HG03520 (cell line): ENCODE measurements around the gene PEPD.

ENCODE experiments used
- ATAC-seq: cut with Tn5 transposase; IDR thresholded peaks from one replicate; pipeline ENCODE4 v1.9.1; 2021; ENCODE audit warnings: mild to moderate bottlenecking, moderate library complexity; ENCODE audit not compliant: unreplicated experiment

PEPD gene

GRCh38 chr19:33512580-33513137 lies 8.9 kb downstream of the PEPD start:
- ATAC-seq: no peak

DNA sequence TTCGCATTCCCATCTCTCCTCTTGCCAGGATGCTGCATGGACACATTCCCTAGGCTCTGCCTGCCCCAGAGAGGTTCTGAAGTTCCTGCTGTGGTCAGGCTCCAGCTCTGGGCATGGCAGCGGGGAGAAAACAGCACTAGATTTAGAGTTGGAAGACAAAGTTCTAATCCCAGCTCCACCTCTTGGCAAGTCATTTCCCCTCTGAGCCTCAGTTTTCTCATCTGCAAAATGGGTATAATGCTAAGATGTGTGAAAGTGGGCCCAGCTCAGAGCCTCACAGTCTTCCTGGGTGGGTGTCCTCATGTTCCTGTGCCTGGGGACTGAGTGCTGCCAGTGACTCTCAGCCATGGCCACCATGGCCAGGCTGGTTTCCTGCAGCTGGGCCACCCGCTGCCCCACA lies 9.6 kb downstream of the PEPD start:
- ATAC-seq: no peak

DNA sequence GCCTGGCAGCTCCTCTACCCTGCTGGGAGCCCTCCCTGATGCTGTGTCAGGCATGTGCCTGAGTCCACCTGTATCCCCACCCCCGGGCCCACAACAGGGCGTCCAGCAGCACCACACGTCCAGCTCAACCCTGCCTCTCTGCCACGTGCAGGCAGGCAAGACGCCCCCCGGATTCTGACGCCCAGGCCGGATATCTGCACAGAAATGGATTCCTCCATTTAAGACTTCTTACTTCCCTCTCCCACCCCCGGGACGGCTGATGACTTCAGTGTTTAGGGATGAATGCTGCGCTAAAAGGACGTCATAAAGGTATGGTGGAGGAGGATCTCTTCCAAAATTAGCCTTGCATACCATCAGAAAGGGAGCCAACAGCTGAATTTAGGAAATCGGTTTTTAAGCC lies 10.2 kb downstream of the PEPD start:
- ATAC-seq: no peak

DNA sequence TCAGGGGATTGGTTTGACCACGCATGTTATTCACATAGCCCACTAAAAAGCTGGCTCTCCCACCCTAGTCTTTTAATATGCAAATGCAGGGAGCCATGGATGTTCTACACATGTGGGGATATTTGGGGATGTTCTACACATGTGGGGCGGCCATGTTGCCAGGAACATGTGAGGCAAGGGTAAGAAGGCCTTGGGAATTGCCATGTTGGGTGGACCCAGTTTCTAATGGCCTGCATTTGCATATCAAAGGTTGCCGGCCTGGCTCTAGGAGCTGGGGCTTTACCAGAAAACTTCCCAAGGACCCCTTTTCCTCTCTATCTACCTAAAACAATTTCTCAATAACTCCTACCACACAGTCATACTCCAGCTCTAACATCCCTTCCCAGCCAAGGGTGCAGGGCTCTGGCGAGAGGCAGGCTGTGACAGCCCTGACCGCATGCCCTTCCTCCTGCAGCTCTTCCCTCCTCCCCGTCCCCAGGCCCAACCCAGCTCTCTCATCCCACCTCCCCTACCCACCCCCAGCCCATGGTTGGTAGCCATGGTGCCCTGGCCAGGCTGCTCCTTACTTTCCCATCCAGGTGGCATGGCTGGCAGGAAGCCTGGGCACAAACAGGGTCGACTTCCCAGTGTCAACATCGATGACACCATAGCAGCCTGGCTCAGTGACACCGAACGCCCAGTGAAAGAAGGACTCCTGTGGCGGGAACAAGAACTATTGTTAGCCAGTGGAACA lies 11.0 kb downstream of the PEPD start:
- ATAC-seq: no peak

- no peak for ATAC-seq
Observed at GRCh38 chr19:33509774-33510173, 11.8 kb downstream of the PEPD start.

DNA sequence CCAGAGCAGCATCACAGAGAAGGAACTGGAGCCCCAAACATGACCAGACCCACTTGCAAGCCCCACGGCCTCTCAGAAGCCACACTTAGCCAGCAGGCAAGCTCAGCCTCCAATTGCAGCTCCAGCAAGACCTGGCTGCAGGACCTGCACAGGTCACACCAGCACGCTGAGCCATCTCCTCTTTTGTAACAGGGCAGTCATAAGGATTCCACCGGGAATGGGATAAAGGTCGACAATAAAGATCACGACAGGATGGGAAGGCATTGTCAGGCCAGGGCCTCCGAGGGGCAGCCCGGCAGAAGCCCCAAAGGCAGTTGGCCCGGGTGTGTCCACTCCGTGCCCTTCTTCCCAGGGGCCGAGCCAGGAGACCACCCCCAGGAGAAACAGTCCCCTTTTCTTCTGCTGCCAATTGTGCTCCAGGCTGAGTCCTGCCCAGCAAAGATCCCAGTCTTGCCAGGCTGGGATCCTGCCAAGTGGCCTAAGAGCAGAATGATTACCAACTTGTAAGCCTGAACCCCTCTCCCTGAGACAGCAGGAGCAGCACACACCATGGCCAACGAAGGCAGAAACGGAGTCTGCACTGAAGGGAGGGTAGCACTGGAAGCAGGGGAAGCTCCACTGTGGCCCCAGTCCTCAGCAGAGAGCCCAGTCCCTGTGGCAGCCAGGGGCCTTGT lies 12.5 kb downstream of the PEPD start:
- no peak for ATAC-seq

DNA sequence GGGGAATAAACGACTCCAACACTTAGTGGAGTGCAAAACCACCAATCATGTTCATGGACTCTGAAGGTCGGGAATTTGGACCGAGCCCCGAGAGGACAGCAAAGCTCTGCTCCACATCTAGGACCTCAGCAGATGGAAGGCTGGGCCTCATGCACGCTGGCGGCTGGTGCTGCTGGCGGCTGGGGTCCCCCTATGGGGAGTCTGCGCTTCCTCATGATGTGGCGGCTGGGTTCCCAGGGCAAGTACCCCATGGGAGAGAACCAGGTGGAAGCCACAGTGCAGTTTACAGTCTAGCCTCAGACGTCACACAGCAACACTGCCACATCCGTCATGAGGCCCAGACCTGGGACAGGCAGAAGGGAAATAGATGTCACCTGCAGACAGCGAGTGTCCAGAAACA lies 13.2 kb downstream of the PEPD start:
- no peak for ATAC-seq

DNA sequence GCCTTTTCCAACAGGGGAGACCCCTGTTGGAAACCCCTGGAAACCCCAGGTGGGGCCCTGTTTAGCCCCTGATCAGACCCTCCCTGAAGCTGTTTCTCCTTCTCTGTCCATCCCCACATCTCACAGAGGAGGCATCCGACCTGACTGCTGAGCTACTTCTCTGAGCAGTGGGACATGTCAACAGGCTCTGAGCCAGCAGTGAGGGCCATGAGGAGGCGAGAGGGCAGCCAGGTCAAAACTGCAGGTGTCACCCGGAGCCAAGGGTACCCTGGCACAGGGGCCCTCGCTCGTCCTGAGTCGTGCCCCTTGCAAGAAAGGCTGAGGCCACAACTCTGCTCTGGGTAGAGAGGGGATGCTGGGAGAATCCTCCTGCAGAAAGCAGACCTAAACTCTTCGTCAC lies 13.6 kb downstream of the PEPD start:
- no peak for ATAC-seq

GRCh38 chr19:33507021-33507956 lies 14.3 kb downstream of the PEPD start:
- ATAC-seq: no peak

- no peak for ATAC-seq
Observed at GRCh38 chr19:33506498-33506897, 15.1 kb downstream of the PEPD start.

GRCh38 chr19:33505823-33506222 lies 15.8 kb downstream of the PEPD start:
- ATAC-seq: no peak

DNA sequence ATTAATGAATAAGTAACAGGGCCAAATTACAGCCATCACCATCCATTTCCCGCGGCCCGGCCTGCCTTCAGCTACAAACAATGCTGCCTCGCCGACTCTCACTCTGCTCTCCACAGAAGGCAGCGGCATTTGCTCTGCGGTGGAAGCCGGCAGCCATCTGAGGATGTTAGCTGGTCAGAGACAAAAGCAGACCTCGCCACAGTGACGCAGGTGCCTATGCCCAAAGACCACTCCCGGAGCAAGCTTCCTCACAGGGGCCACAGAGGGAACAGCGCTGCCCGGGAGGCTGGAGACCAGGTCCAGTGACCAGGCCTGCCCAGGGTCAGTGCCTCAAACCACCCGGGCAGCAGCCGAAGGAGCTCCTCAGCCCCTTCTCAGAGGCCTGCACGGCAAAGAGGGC lies 16.4 kb downstream of the PEPD start:
- ATAC-seq: no peak

DNA sequence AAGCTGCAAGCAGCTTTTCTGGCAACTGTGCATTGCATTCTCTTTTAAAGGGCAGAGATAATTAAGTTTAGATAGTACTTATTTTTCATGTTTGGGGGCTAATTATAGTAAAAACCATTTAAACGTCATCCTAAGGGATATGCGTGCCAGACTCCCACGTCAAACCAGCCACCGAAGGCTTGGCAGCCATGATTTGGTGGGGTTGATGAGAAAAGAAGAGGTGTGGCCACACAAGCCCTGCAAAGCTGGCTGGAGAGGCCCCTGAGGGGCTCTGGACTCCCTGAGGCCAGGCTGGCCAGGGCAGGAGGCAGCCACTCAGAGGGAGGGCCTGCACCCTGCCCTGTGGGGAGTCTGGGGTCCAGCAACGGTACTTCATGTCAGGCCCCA lies 17.5 kb downstream of the PEPD start:
- ATAC-seq: no peak

DNA sequence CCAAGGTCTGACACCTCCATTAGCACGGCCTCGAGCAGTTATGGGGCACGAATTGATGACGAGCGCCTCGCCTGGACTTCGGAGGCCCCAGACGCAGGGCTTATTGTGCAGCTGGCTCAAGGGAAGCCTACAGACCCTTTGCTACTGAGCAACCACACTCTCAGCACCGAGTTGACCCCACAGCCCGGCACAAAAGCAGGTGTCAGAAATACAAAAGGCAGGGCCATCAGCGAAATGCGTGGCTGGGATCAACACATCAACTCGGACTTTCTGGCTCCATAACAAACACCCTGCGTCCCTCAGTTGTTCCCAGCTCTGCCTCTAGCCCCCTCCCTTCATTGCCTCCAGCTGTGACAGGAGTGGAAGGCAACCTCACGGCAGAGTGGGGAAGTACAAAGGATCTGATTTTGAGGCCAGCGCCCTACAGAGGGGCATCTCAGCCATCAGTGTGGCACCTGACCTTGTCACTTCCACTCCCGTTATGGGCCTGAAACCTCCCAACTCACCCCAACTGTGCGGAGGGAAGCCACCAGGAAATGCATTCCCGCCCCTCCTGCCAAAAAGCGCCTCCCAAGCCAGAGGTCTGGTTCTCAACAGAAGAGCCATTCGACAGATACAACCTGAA lies 18.0 kb downstream of the PEPD start:
- ATAC-seq: no peak

- no peak for ATAC-seq
Observed at GRCh38 chr19:33503030-33503429, 18.6 kb downstream of the PEPD start.

- no peak for ATAC-seq
Observed at GRCh38 chr19:33502521-33502920, 19.1 kb downstream of the PEPD start.

DNA sequence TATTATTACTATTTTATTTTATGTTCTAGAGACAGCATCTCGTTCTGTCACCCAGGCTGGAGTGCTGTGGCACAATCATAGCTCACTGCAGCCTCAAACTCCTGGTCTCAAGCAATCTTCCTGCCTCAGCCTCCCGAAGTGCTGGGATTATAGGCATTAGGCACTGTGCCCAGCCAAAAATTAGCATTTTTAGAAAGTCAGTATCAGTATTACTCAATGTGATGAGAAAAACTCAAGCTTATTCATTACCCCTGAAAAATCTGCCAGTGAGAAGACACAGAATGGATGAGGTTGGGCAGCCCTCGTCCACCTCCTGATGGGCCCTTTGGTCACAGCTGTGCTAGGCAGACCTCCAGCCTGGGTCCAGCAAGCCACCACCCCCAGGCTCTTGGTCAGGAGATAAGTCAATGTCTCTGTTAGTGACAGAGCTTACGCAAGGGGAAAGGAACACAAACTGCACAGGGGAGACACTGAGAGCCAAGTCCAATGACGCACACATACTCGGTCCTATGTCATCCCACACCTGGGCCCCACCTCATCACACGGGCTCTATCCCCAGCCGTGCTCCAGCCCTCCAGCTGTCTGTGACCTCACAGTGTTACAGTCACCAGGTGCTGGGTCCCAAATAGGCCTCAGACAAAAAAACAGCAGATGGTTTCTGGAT lies 19.8 kb downstream of the PEPD start:
- no peak for ATAC-seq

DNA sequence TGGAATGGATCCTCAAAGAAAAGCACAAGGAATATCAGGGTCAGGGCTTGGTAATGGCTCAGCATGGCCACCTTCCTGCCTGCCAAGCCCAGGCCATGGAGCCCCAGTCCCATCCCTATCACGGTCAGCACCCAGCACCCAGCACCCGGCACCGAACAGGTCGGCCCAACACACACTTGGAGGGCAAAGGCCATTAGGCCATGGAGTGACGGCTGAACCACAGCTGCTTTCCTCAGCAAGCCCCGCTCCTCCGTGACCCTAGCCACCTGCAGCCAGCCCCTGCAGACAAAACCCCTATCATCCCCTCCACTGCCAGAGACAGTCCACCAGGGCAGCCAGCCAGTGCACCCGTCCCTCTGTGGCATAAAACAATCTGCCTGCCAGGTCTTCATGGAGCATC lies 20.6 kb downstream of the PEPD start:
- no peak for ATAC-seq

- ATAC-seq: no peak
Observed at GRCh38 chr19:33500586-33500985, 21.0 kb downstream of the PEPD start.
